Activated T-helper 1 cell treated with anti-CD3 and anti-CD28 coated beads, Interleukin-12 subunit alpha, Interleukin-12 subunit beta, Interleukin-2, Interleukin-4 antibody, amounts not matched to agents 30 ng/mL and 10 ng/mL and 1 ng/mL, durations not matched to agents 14 hours and 24 hours and 36 hours (primary cell): ENCODE data around the gene ST6GALNAC3. TPM values are rescaled to one million over a fixed set of nuclear protein-coding genes. Genes with fewer than 3 reads are reported as not detected.

Source experiments
- DNase-seq: peaks from one replicate; pipeline ENCODE4 v3.0.0; 2021; ENCODE audit warnings: low spot score
- H3K27ac Mint-ChIP-seq: one replicate; pipeline ENCODE4 v1.8.0; 2021; ENCODE audit warnings: mild to moderate bottlenecking, mixed read lengths
- H3K27me3 Mint-ChIP-seq: one replicate; pipeline ENCODE4 v1.8.0; 2022; ENCODE audit warnings: mild to moderate bottlenecking, moderate library complexity, mixed read lengths; ENCODE audit not compliant: insufficient read depth
- H3K36me3 Mint-ChIP-seq: one replicate; pipeline ENCODE4 v1.8.0; 2021; ENCODE audit warnings: low read depth, mixed read lengths
- H3K4me1 Mint-ChIP-seq: one replicate; pipeline ENCODE4 v1.8.0; 2021; ENCODE audit warnings: low read depth, mixed read lengths
- H3K4me3 Mint-ChIP-seq: one replicate; pipeline ENCODE4 v1.8.0; 2021; ENCODE audit warnings: mild to moderate bottlenecking, moderate library complexity, mixed read lengths
- H3K9me3 Mint-ChIP-seq: one replicate; pipeline ENCODE4 v1.8.0; 2021; ENCODE audit warnings: mixed read lengths
- intact Hi-C: fragments of 100-400 bp; cut with micrococcal nuclease; formaldehyde crosslinking; loops from one replicate; pipeline ENCODE4 v1.15.1; 2024
- total RNA-seq: library from RNA; stranded (reverse); gene quantifications from 2 replicates; pipeline ENCODE4 v1.2.3, GENCODE V29; 2022

The ST6GALNAC3 gene
- total RNA-seq, 1 donor from 2014 or later: not detected

- Mint-ChIP-seq H3K36me3 (no peaks in the 10 kb centered on the region), H3K27me3 (peaks cover 2% of the 10 kb centered on the region), H3K9me3 (peaks cover 24% of the 10 kb centered on the region), H3K4me3 (no peak overlapping the region), H3K27ac (no peak overlapping the region), H3K4me1 (no peaks in the 10 kb centered on the region)
- no peak for DNase-seq
- intact Hi-C loops: no loop called here
Observed at GRCh38 chr1:76164165-76164564, 89.6 kb downstream of the ST6GALNAC3 start.

GRCh38 chr1:76170084-76170483 lies 95.5 kb downstream of the ST6GALNAC3 start:
- intact Hi-C loops: no loop called here
- Mint-ChIP-seq H3K9me3 (peaks cover 26% of the 10 kb centered on the region), H3K4me1 (no peaks in the 10 kb centered on the region), H3K27ac (no peak overlapping the region), H3K27me3 (no peaks in the 10 kb centered on the region), H3K4me3 (no peak overlapping the region), H3K36me3 (no peaks in the 10 kb centered on the region)
- DNase-seq: no peak

GRCh38 chr1:76170513-76170912 lies 96.0 kb downstream of the ST6GALNAC3 start:
- intact Hi-C loops: no loop called here
- H3K27me3 Mint-ChIP-seq: no peaks in the 10 kb centered on the region
- no peak for DNase-seq
- H3K27ac Mint-ChIP-seq: no peak overlapping the region
- no peak overlapping the region for H3K4me3 Mint-ChIP-seq
- peaks cover 26% of the 10 kb centered on the region for H3K9me3 Mint-ChIP-seq
- H3K4me1 Mint-ChIP-seq: no peaks in the 10 kb centered on the region
- no peaks in the 10 kb centered on the region for H3K36me3 Mint-ChIP-seq

GRCh38 chr1:76176000-76176399 lies 101.5 kb downstream of the ST6GALNAC3 start:
- Mint-ChIP-seq H3K4me1 (peaks cover 7% of the 10 kb centered on the region), H3K27me3 (peaks cover 2% of the 10 kb centered on the region), H3K9me3 (no peaks in the 10 kb centered on the region), H3K36me3 (no peaks in the 10 kb centered on the region), H3K4me3 (no peak overlapping the region), H3K27ac (no peak overlapping the region)
- no peak for DNase-seq
- intact Hi-C loops: no loop called here

- Mint-ChIP-seq H3K36me3 (no peaks in the 10 kb centered on the region), H3K4me1 (peaks cover 7% of the 10 kb centered on the region), H3K9me3 (no peaks in the 10 kb centered on the region), H3K27ac (no peak overlapping the region), H3K27me3 (peaks cover 2% of the 10 kb centered on the region), H3K4me3 (no peak overlapping the region)
- intact Hi-C loops: no loop called here
- DNase-seq: no peak
Observed at GRCh38 chr1:76177615-76178014, 103.1 kb downstream of the ST6GALNAC3 start.

GRCh38 chr1:76179219-76179698 lies 104.7 kb downstream of the ST6GALNAC3 start:
- Mint-ChIP-seq H3K27me3 (peaks cover 2% of the 10 kb centered on the region), H3K4me1 (peaks cover 7% of the 10 kb centered on the region), H3K36me3 (no peaks in the 10 kb centered on the region), H3K4me3 (no peak overlapping the region), H3K27ac (no peak overlapping the region), H3K9me3 (no peaks in the 10 kb centered on the region)
- no peak for DNase-seq
- intact Hi-C loops: no loop called here

GRCh38 chr1:76185207-76185606 lies 110.7 kb downstream of the ST6GALNAC3 start:
- Mint-ChIP-seq H3K36me3 (no peaks in the 10 kb centered on the region), H3K4me1 (no peaks in the 10 kb centered on the region), H3K4me3 (no peak overlapping the region), H3K27me3 (no peaks in the 10 kb centered on the region), H3K27ac (no peak overlapping the region), H3K9me3 (no peaks in the 10 kb centered on the region)
- DNase-seq: no peak
- intact Hi-C loops: no loop called here

GRCh38 chr1:76186554-76187170 lies 112.1 kb downstream of the ST6GALNAC3 start:
- no peaks in the 10 kb centered on the region for H3K36me3 Mint-ChIP-seq
- intact Hi-C loops: no loop called here
- H3K4me3 Mint-ChIP-seq: no peak overlapping the region
- H3K27me3 Mint-ChIP-seq: no peaks in the 10 kb centered on the region
- no peak for DNase-seq
- H3K4me1 Mint-ChIP-seq: no peaks in the 10 kb centered on the region
- H3K27ac Mint-ChIP-seq: no peak overlapping the region
- H3K9me3 Mint-ChIP-seq: no peaks in the 10 kb centered on the region

GRCh38 chr1:76187436-76187835 lies 112.9 kb downstream of the ST6GALNAC3 start:
- H3K4me3 Mint-ChIP-seq: no peak overlapping the region
- no peak overlapping the region for H3K27ac Mint-ChIP-seq
- no peaks in the 10 kb centered on the region for H3K27me3 Mint-ChIP-seq

GRCh38 chr1:76189310-76189709 lies 114.8 kb downstream of the ST6GALNAC3 start:
- intact Hi-C loops: no loop called here
- Mint-ChIP-seq H3K36me3 (no peaks in the 10 kb centered on the region), H3K9me3 (no peaks in the 10 kb centered on the region), H3K4me3 (no peak overlapping the region), H3K27me3 (no peaks in the 10 kb centered on the region), H3K27ac (no peak overlapping the region), H3K4me1 (no peaks in the 10 kb centered on the region)
- no peak for DNase-seq

More at GRCh38 chr1:76187436-76187835, 112.9 kb downstream of the ST6GALNAC3 start:
- no peak for DNase-seq
- Mint-ChIP-seq H3K9me3 (no peaks in the 10 kb centered on the region), H3K36me3 (no peaks in the 10 kb centered on the region), H3K4me1 (no peaks in the 10 kb centered on the region)
- intact Hi-C loops: no loop called here

- intact Hi-C loops: no loop called here
- Mint-ChIP-seq H3K4me3 (no peak overlapping the region), H3K27me3 (no peaks in the 10 kb centered on the region), H3K9me3 (no peaks in the 10 kb centered on the region), H3K4me1 (no peaks in the 10 kb centered on the region), H3K27ac (no peak overlapping the region), H3K36me3 (no peaks in the 10 kb centered on the region)
- DNase-seq: no peak
Observed at GRCh38 chr1:76190749-76191424, 116.3 kb downstream of the ST6GALNAC3 start.

GRCh38 chr1:76191561-76191960 lies 117.0 kb downstream of the ST6GALNAC3 start:
- no peaks in the 10 kb centered on the region for H3K36me3 Mint-ChIP-seq
- intact Hi-C loops: no loop called here

GRCh38 chr1:76198452-76198851 lies 123.9 kb downstream of the ST6GALNAC3 start:
- H3K4me3 Mint-ChIP-seq: no peak overlapping the region
- H3K4me1 Mint-ChIP-seq: no peaks in the 10 kb centered on the region
- intact Hi-C loops: no loop called here
- H3K9me3 Mint-ChIP-seq: no peaks in the 10 kb centered on the region
- no peaks in the 10 kb centered on the region for H3K27me3 Mint-ChIP-seq
- no peak overlapping the region for H3K27ac Mint-ChIP-seq
- no peak for DNase-seq
- H3K36me3 Mint-ChIP-seq: no peaks in the 10 kb centered on the region

More at GRCh38 chr1:76191561-76191960, 117.0 kb downstream of the ST6GALNAC3 start:
- no peak overlapping the region for H3K27ac Mint-ChIP-seq
- H3K4me3 Mint-ChIP-seq: no peak overlapping the region
- no peaks in the 10 kb centered on the region for H3K4me1 Mint-ChIP-seq
- no peaks in the 10 kb centered on the region for H3K9me3 Mint-ChIP-seq
- DNase-seq: no peak
- no peaks in the 10 kb centered on the region for H3K27me3 Mint-ChIP-seq
